OCI-LY7 (cell line): ENCODE measurements around the gene KDM4B. TPM values are rescaled to one million over a fixed set of nuclear protein-coding genes. Genes with fewer than 3 reads are reported as not detected.

Experiments used
- BruUV-seq: library from RNA; stranded (reverse); fragments of 400-500 nt; replicated peaks from 2 replicates; lab custom pipeline; 2021; lab: Mats Ljungman, UMichigan
- CTCF ChIA-PET: fragments of 300-600 bp; sonication (Branson Sonifier 250); formaldehyde crosslinking; loops from one replicate; lab custom pipeline; 2022; ENCODE audit warnings: antibody characterized with exemption; ENCODE audit not compliant: unreplicated experiment; lab: Charles Lee
- POLR2A ChIA-PET: fragments of 300-600 bp; sonication (Branson Sonifier 250); formaldehyde crosslinking; loops from one replicate; lab custom pipeline; 2022; ENCODE audit warnings: antibody characterized with exemption; lab: Charles Lee
- DNase-seq: peaks from one replicate; pipeline ENCODE4 v3.0.0-alpha.2; 2015; ENCODE audit warnings: low spot score
- H2AFZ ChIP-seq: fragments of 200-600 bp; sonication (generic), shearing (Covaris generic); 2 replicates; pipeline ENCODE4 v1.6.1; 2014; ENCODE audit warnings: mild to moderate bottlenecking, antibody characterized with exemption, low read length, moderate library complexity
- H3K27ac ChIP-seq: fragments of 200-600 bp; sonication (generic); 2 replicates; pipeline ENCODE4 v1.5.1; 2014; ENCODE audit warnings: mixed run types, low read depth, mild to moderate bottlenecking, moderate library complexity, low read length, inconsistent platforms; ENCODE audit not compliant: poor library complexity, severe bottlenecking
- H3K36me3 ChIP-seq: fragments of 200-600 bp; sonication (generic); 2 replicates; pipeline ENCODE4 v1.6.1; 2014; ENCODE audit warnings: mild to moderate bottlenecking, antibody characterized with exemption, low read length, moderate library complexity, mixed read lengths; ENCODE audit not compliant: insufficient read depth
- H3K4me1 ChIP-seq: fragments of 200-600 bp; sonication (generic); 2 replicates; pipeline ENCODE4 v1.5.1; 2014; ENCODE audit warnings: mild to moderate bottlenecking, low read length; ENCODE audit not compliant: insufficient read depth, poor library complexity, severe bottlenecking
- H3K4me2 ChIP-seq: fragments of 200-600 bp; sonication (generic); 2 replicates; pipeline ENCODE4 v1.6.1; 2014; ENCODE audit warnings: mild to moderate bottlenecking, low read length
- H3K4me3 ChIP-seq: fragments of 200-600 bp; sonication (generic); 2 replicates; pipeline ENCODE4 v1.5.1; 2014; ENCODE audit warnings: mild to moderate bottlenecking, low read depth, low read length; ENCODE audit not compliant: poor library complexity, severe bottlenecking
- H3K79me2 ChIP-seq: fragments of 200-600 bp; sonication (generic); 2 replicates; pipeline ENCODE4 v1.6.1; 2016; ENCODE audit warnings: low read depth, mild to moderate bottlenecking, low read length, moderate library complexity, mixed read lengths; ENCODE audit not compliant: insufficient read depth
- H3K9me2 ChIP-seq: fragments of 200-600 bp; sonication (generic); 2 replicates; pipeline ENCODE4 v1.6.1; 2016; ENCODE audit warnings: mild to moderate bottlenecking, low read length, mixed read lengths; ENCODE audit not compliant: insufficient read depth
- H3K9me3 ChIP-seq: fragments of 200-600 bp; sonication (generic); 2 replicates; pipeline ENCODE4 v1.6.1; 2014; ENCODE audit warnings: mild to moderate bottlenecking, mixed run types, low read length, mixed read lengths
- H4K20me1 ChIP-seq: fragments of 200-600 bp; sonication (generic); 2 replicates; pipeline ENCODE4 v1.6.1; 2014; ENCODE audit warnings: mild to moderate bottlenecking, antibody characterized with exemption, low read length, moderate library complexity, mixed read lengths; ENCODE audit not compliant: insufficient read depth
- CTCF ChIP-seq: fragments of 200-600 bp; sonication (generic); conservative IDR thresholded peaks from 2 replicates; pipeline ENCODE4 v1.5.1; 2014; ENCODE audit warnings: mild to moderate bottlenecking, antibody characterized with exemption, low read length, moderate library complexity, mixed read lengths
- EZH2phosphoT487 ChIP-seq: fragments of 200-600 bp; sonication (generic); IDR thresholded peaks from 2 replicates; pipeline ENCODE4 v1.6.1; 2018; ENCODE audit warnings: low read depth, borderline replicate concordance, mild to moderate bottlenecking, mixed run types, antibody characterized with exemption, low read length, moderate library complexity, mixed read lengths
- intact Hi-C: fragments of 100-400 bp; cut with micrococcal nuclease; formaldehyde crosslinking; loops from one replicate; pipeline ENCODE4 v1.10.0; 2022; ENCODE audit not compliant: unreplicated experiment
- total RNA-seq, 2 experiments: library from RNA; depleted of rRNA in 1 of 2; stranded (reverse); fragments of >200 nt in 1 of 2; shearing (Covaris generic) in 1 of 2; gene quantifications; 2 replicates each; pipeline ENCODE4 v1.2.3, GENCODE V29; 2014 to 2022

KDM4B gene
- total RNA-seq, 2 experiments from 2014 or later, result 24.3 to 44.2 TPM

GRCh38 chr19:5048727-5049553, 80.0 kb downstream of the KDM4B start:
- intact Hi-C loops, result loop anchor here (10.0 kb wide), 1 partner anchor 86 kb away; no protein-coding TSS in a partner anchor
- POLR2A ChIA-PET, result no interaction called here
- H3K4me1 ChIP-seq, result no peaks in the 10 kb centered on the region
- no peak overlapping the region for H3K4me2 ChIP-seq
- no peak for TF ChIP-seq CTCF
- no peak for TF ChIP-seq EZH2phosphoT487
- H3K79me2 ChIP-seq, result no peaks in the 10 kb centered on the region
- H3K9me2 ChIP-seq, result no peaks in the 10 kb centered on the region
- no peak for DNase-seq
- no peaks in the 10 kb centered on the region for H3K9me3 ChIP-seq
- no peak overlapping the region for H3K27ac ChIP-seq
- no peaks in the 10 kb centered on the region for H4K20me1 ChIP-seq
- no peaks in the 10 kb centered on the region for H3K36me3 ChIP-seq
- CTCF ChIA-PET, result no interaction called here
- no TSS peak for BruUV-seq
- no peak overlapping the region for H3K4me3 ChIP-seq
- H2AFZ ChIP-seq, result no peak overlapping the region

GRCh38 chr19:5049561-5049960, 80.6 kb downstream of the KDM4B start:
- TF ChIP-seq CTCF, result no peak
- no peak for TF ChIP-seq EZH2phosphoT487
- ChIA-PET CTCF (no interaction called here), POLR2A (no interaction called here)
- Histone ChIP-seq H3K4me3 (no peak overlapping the region), H3K4me2 (no peak overlapping the region), H3K9me3 (no peaks in the 10 kb centered on the region), H3K27ac (no peak overlapping the region), H3K79me2 (no peaks in the 10 kb centered on the region), H4K20me1 (no peaks in the 10 kb centered on the region), H3K9me2 (no peaks in the 10 kb centered on the region), H3K36me3 (no peaks in the 10 kb centered on the region), H3K4me1 (no peaks in the 10 kb centered on the region), H2AFZ (no peak overlapping the region)
- BruUV-seq, result no TSS peak
- intact Hi-C loops, result loop anchor here (10.0 kb wide), 1 partner anchor 85 kb away; no protein-coding TSS in a partner anchor
- no peak for DNase-seq

GRCh38 chr19:5050067-5050656, 81.2 kb downstream of the KDM4B start:
- Histone ChIP-seq H3K4me1 (no peaks in the 10 kb centered on the region), H2AFZ (no peak overlapping the region), H3K27ac (no peak overlapping the region), H3K9me3 (no peaks in the 10 kb centered on the region), H3K4me2 (no peak overlapping the region), H3K79me2 (no peaks in the 10 kb centered on the region), H3K9me2 (no peaks in the 10 kb centered on the region), H3K4me3 (no peak overlapping the region), H3K36me3 (no peaks in the 10 kb centered on the region), H4K20me1 (no peaks in the 10 kb centered on the region)
- TF ChIP-seq CTCF (no peak), EZH2phosphoT487 (no peak)
- no peak for DNase-seq
- POLR2A ChIA-PET, result no interaction called here
- CTCF ChIA-PET, result no interaction called here
- no TSS peak for BruUV-seq
- intact Hi-C loops, result loop anchor here (10.0 kb wide), 1 partner anchor 325 kb away; no protein-coding TSS in a partner anchor
